DLD1 (cell line): ENCODE data around the gene TOLLIP.
"Not testable (repeated sequence)": the region's sequence is repeated elsewhere in the genome, so short reads cannot be mapped to it uniquely, and the experiment has no call there.

Source experiments
- in situ Hi-C: cut with HindIII; loops from 2 replicates; pipeline ENCODE4 v1.10.0; 2017; ENCODE audit warnings: low sequenced_read_pairs

Gene TOLLIP

DNA sequence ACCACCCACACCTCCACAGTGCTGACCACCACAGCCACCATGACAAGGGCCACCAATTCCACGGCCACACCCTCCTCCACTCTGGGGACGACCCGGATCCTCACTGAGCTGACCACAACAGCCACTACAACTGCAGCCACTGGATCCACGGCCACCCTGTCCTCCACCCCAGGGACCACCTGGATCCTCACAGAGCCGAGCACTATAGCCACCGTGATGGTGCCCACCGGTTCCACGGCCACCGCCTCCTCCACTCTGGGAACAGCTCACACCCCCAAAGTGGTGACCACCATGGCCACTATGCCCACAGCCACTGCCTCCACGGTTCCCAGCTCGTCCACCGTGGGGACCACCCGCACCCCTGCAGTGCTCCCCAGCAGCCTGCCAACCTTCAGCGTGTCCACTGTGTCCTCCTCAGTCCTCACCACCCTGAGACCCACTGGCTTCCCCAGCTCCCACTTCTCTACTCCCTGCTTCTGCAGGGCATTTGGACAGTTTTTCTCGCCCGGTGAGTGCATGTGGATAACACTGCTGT, 58.1 kb downstream of the TOLLIP start:
- in situ Hi-C loops = no loop called here

DNA sequence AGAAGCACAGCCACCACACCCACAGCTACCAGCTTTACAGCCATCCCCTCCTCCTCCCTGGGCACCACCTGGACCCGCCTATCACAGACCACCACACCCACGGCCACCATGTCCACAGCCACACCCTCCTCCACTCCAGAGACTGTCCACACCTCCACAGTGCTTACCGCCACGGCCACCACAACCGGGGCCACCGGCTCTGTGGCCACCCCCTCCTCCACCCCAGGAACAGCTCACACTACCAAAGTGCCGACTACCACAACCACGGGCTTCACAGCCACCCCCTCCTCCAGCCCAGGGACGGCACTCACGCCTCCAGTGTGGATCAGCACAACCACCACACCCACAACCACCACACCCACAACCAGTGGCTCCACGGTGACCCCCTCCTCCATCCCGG, 59.0 kb downstream of the TOLLIP start:
- in situ Hi-C loops = not testable (repeated sequence)

- in situ Hi-C loops = loop anchor here (25.0 kb wide), 1 partner anchor 112 kb away; no protein-coding TSS in a partner anchor
Observed at GRCh38 chr11:1248951-1249350, 60.5 kb downstream of the TOLLIP start.

GRCh38 chr11:1247026-1247425, 62.4 kb downstream of the TOLLIP start:
- in situ Hi-C loops = loop anchor here (25.0 kb wide), 1 partner anchor 110 kb away; no protein-coding TSS in a partner anchor

- in situ Hi-C loops = loop anchor here (25.0 kb wide), 1 partner anchor 109 kb away; no protein-coding TSS in a partner anchor
Observed at GRCh38 chr11:1246301-1246700, 63.1 kb downstream of the TOLLIP start.

GRCh38 chr11:1245717-1246116, 63.7 kb downstream of the TOLLIP start:
- in situ Hi-C loops = loop anchor here (25.0 kb wide), 1 partner anchor 108 kb away; no protein-coding TSS in a partner anchor

DNA sequence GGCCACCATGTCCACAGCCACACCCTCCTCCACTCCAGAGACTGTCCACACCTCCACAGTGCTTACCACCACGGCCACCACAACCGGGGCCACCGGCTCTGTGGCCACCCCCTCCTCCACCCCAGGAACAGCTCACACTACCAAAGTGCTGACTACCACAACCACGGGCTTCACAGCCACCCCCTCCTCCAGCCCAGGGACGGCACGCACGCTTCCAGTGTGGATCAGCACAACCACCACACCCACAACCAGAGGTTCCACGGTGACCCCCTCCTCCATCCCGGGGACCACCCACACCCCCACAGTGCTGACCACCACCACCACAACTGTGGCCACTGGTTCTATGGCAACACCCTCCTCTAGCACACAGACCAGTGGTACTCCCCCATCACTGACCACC, 64.9 kb downstream of the TOLLIP start:
- in situ Hi-C loops = loop anchor here (25.0 kb wide), 1 partner anchor 107 kb away; no protein-coding TSS in a partner anchor

- in situ Hi-C loops = loop anchor here (25.0 kb wide), 1 partner anchor 106 kb away; no protein-coding TSS in a partner anchor
Observed at GRCh38 chr11:1243521-1243920, 65.9 kb downstream of the TOLLIP start.

DNA sequence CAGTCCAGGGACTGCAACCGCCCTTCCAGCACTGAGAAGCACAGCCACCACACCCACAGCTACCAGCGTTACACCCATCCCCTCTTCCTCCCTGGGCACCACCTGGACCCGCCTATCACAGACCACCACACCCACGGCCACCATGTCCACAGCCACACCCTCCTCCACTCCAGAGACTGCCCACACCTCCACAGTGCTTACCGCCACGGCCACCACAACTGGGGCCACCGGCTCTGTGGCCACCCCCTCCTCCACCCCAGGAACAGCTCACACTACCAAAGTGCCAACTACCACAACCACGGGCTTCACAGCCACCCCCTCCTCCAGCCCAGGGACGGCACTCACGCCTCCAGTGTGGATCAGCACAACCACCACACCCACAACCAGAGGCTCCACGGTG, 66.7 kb downstream of the TOLLIP start:
- in situ Hi-C loops = loop anchor here (25.0 kb wide), 1 partner anchor 105 kb away; no protein-coding TSS in a partner anchor

DNA sequence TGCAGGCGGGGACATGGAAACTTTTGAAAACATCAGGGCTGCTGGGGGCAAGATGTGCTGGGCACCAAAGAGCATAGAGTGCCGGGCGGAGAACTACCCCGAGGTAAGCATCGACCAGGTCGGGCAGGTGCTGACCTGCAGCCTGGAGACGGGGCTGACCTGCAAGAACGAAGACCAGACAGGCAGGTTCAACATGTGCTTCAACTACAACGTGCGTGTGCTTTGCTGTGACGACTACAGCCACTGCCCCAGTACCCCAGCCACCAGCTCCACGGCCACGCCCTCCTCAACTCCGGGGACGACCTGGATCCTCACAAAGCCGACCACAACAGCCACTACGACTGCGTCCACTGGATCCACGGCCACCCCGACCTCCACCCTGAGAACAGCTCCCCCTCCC, 67.1 kb downstream of the TOLLIP start:
- in situ Hi-C loops = loop anchor here (25.0 kb wide), 1 partner anchor 105 kb away; no protein-coding TSS in a partner anchor

DNA sequence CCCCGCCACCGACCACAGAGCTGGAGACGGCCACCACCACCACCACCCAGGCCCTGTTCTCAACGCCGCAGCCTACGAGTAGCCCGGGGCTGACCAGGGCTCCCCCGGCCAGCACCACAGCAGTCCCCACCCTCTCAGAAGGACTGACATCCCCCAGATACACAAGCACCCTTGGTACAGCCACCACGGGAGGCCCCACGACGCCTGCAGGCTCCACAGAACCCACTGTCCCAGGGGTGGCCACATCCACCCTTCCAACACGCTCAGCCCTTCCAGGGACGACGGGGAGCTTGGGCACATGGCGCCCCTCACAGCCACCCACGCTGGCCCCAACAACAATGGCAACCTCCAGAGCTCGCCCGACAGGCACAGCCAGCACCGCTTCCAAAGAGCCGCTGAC, 67.7 kb downstream of the TOLLIP start:
- in situ Hi-C loops = loop anchor here (25.0 kb wide), 1 partner anchor 104 kb away; no protein-coding TSS in a partner anchor

- in situ Hi-C loops = loop anchor here (25.0 kb wide), 1 partner anchor 103 kb away; no protein-coding TSS in a partner anchor
Observed at GRCh38 chr11:1240771-1241170, 68.7 kb downstream of the TOLLIP start.

DNA sequence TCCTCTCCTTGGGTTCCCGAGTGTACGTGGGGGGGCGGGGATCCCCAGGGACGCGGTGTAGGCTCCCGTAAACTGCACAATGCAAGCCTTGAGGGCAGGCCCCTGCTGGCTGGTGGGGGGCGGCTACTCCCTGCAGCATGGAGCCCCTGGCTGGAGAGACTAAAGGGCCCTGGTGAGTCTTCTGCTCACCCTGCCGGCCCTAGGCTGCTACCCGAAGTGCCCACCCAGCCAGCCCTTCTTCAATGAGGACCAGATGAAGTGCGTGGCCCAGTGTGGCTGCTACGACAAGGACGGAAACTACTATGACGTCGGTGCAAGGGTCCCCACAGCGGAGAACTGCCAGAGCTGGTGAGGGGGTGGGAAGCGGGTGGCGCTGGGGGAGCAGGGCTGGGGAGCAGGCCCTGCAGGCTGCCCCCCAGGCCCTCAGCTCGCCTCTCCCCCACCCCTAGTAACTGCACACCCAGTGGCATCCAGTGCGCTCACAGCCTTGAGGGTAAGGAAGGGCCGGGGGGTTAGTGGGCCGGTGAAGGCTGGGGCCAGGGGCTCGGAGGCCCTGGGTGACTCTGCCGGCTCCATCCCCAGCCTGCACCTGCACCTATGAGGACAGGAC, 69.7 kb downstream of the TOLLIP start:
- in situ Hi-C loops = loop anchor here (25.0 kb wide), 1 partner anchor 102 kb away; no protein-coding TSS in a partner anchor

DNA sequence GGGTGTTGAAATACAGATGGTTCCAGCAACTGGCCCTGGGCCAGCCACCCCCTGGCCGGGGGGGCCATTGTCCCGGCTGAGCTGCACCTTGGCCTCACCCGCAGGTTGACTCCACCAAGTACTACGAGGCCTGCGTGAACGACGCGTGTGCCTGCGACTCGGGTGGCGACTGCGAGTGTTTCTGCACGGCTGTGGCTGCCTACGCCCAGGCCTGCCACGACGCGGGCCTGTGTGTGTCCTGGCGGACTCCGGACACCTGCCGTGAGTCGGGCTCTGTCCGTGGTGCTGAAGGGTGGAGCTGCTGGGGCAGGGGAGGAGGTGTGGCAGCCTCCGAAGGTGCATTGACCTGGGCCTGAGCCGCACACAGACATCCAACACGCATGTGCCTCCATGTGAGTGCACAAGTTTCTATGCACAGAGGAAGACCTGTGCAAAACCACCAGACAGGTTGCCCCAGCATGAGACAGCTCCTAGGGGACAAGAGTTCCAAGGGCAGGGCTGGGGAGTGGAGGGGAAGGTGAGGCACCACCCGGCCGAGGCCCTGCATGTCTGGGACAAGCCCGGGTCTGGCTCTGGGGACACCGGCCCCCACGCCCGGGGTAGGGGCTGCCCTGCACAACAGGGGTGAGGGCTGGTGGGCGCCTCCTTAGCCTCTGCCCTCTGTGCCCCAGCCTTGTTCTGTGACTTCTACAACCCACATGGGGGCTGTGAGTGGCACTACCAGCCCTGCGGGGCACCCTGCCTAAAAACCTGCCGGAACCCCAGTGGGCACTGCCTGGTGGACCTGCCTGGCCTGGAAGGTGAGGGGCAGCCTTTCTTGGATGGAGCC, 70.5 kb downstream of the TOLLIP start:
- in situ Hi-C loops = loop anchor here (25.0 kb wide), 1 partner anchor 102 kb away; no protein-coding TSS in a partner anchor

DNA sequence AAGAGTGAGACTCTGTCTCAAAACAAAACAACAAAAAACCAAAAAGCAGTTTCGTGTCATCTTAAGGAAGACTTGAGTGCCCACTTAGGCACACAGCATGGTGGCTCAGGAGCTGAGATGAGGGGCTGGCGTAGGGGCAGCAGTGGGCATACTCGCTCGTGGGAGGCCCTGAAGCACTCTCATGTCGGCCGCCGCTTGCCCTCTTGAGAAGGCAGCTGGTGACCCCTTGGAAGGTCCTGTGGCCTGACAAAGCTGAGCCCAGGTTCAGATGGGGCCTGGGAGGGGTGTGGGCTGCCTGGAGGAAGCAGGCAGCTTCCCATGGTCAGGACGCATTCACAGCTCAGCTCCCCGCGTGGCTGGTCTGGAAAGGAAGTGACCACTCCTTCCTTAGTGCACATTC, 71.6 kb downstream of the TOLLIP start:
- in situ Hi-C loops = loop anchor here (25.0 kb wide), 1 partner anchor 101 kb away; no protein-coding TSS in a partner anchor

DNA sequence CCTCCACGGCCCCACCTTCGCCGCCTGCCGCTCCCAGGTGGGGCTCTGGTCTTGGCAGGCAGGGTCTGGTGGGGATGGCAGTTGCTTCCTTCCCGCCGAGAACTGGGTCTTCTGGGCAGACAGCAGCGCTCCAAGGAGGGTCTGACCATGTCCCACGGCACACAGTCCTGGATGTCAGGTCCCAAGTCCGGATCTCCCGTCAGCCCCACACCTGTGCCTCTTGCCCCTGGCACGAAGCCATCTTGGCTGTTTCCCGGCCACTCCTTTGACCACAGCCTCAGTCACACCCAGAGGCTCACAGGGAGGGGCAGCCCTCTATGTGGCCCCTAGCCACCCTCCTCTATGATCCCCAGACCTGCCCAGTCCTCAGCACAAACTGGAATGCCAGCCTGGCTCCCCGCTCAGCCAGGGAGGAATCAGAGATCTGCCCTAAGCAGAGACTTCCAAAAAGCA, 72.3 kb downstream of the TOLLIP start:
- in situ Hi-C loops = loop anchor here (25.0 kb wide), 1 partner anchor 100 kb away; no protein-coding TSS in a partner anchor

- in situ Hi-C loops = loop anchor here (25.0 kb wide), 1 partner anchor 99 kb away; no protein-coding TSS in a partner anchor
Observed at GRCh38 chr11:1236316-1237127, 72.9 kb downstream of the TOLLIP start.

GRCh38 chr11:1235901-1236315, 73.5 kb downstream of the TOLLIP start:
- in situ Hi-C loops = loop anchor here (25.0 kb wide), 1 partner anchor 99 kb away; no protein-coding TSS in a partner anchor

DNA sequence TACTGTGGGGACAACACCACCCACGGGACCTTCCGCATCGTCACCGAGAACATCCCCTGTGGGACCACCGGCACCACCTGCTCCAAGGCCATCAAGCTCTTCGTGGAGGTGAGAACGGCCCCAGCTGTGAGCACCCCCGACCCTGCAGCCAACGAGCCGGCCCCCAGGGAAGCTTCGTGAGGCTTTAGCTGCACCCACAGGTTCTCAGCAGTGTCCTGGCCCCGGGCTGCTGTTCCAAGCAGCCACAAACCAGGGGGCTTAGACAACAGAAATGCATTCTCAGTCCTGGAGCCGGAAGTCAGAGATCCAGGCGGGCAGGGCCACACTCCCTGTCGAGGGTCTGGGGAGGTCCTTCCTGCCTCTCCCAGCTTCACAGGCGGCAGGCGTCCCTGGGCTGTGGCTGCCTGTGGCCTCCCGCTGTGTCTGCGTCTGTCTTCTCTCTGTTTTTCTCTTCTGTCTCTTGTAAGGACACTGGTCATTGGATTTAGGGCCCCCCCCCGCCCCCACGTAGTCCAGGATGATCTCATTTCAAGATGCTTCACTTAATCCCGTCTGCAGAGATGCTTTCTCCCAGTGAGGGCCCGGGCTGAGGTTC, 74.0 kb downstream of the TOLLIP start:
- in situ Hi-C loops = loop anchor here (25.0 kb wide), 1 partner anchor 98 kb away; no protein-coding TSS in a partner anchor
